SK-N-SH treated with all-trans-retinoic acid at 6 μM for 48 hours (cell line): ENCODE measurements around the gene EP400.

Source experiments
- ATAC-seq: fragments of 200-7000 bp; cut with Tn5 transposase; 3 replicates; pipeline ENCODE4 v1.9.1; 2020; ENCODE audit warnings: mild to moderate bottlenecking, moderate library complexity
- ARNTL ChIP-seq: fragments of 450-650 bp; formaldehyde crosslinking; IDR thresholded peaks from 2 replicates; pipeline ENCODE4 v1.5.0; 2020; ENCODE audit warnings: low read depth, mild to moderate bottlenecking, moderate library complexity, borderline replicate concordance
- BACH2 ChIP-seq: fragments of 250-450 bp; sonication (Bioruptor Pico); IDR thresholded peaks from 2 replicates; pipeline ENCODE4 v1.9.0; 2021; ENCODE audit warnings: mild to moderate bottlenecking, borderline replicate concordance
- CSDC2 ChIP-seq: fragments of 250-450 bp; sonication (Bioruptor Pico); IDR thresholded peaks from 2 replicates; pipeline ENCODE4 v1.5.0; 2020; ENCODE audit warnings: mild to moderate bottlenecking, moderate library complexity
- ESRRG ChIP-seq: fragments of 250-450 bp; sonication (Bioruptor Pico); IDR thresholded peaks from 2 replicates; pipeline ENCODE4 v1.6.1; 2021; ENCODE audit warnings: mild to moderate bottlenecking
- GLIS3 ChIP-seq: fragments of 250-450 bp; sonication (Bioruptor Pico); IDR thresholded peaks from 2 replicates; pipeline ENCODE4 v1.5.0; 2020; ENCODE audit warnings: mild to moderate bottlenecking, moderate library complexity
- ISL1 ChIP-seq: fragments of 250-450 bp; sonication (Bioruptor Pico); IDR thresholded peaks from 2 replicates; pipeline ENCODE4 v2.1.2; 2022; ENCODE audit warnings: mild to moderate bottlenecking, moderate library complexity
- OSR1 ChIP-seq: fragments of 250-450 bp; sonication (Bioruptor Pico); IDR thresholded peaks from 2 replicates; pipeline ENCODE4 v1.8.0; 2022; ENCODE audit warnings: moderate library complexity, mild to moderate bottlenecking, inconsistent platforms
- PPARA ChIP-seq: fragments of 250-450 bp; sonication (Bioruptor Pico); IDR thresholded peaks from 2 replicates; pipeline ENCODE4 v1.5.0; 2020; ENCODE audit warnings: mild to moderate bottlenecking, borderline replicate concordance
- RARB ChIP-seq: fragments of 250-450 bp; sonication (Bioruptor Pico); IDR thresholded peaks from 2 replicates; pipeline ENCODE4 v1.8.0; 2021; ENCODE audit warnings: mild to moderate bottlenecking, moderate library complexity
- SNAI2 ChIP-seq: fragments of 250-450 bp; sonication (Bioruptor Pico); IDR thresholded peaks from 2 replicates; pipeline ENCODE4 v1.5.0; 2020; ENCODE audit warnings: mild to moderate bottlenecking, moderate library complexity
- TCF4 ChIP-seq: fragments of 250-450 bp; sonication (Bioruptor Pico); IDR thresholded peaks from 2 replicates; pipeline ENCODE4 v1.8.0; 2021; ENCODE audit warnings: mild to moderate bottlenecking, moderate library complexity, borderline replicate concordance
- TOX ChIP-seq: fragments of 250-450 bp; sonication (Bioruptor Pico); IDR thresholded peaks from 2 replicates; pipeline ENCODE4 v1.8.0; 2021; ENCODE audit warnings: mild to moderate bottlenecking, moderate library complexity, borderline replicate concordance
- ZC3H10 ChIP-seq: fragments of 250-450 bp; sonication (Bioruptor Pico); IDR thresholded peaks from 2 replicates; pipeline ENCODE4 v1.5.1; 2021; ENCODE audit warnings: mild to moderate bottlenecking, moderate library complexity
- ZFP3 ChIP-seq: fragments of 250-450 bp; sonication (Bioruptor Pico); IDR thresholded peaks from 2 replicates; pipeline ENCODE4 v1.5.0; 2020; ENCODE audit warnings: mild to moderate bottlenecking, moderate library complexity
- ZNF565 ChIP-seq: fragments of 450-650 bp; formaldehyde crosslinking; conservative IDR thresholded peaks from 2 replicates; pipeline ENCODE4 v1.5.0; 2020; ENCODE audit warnings: low read depth, mild to moderate bottlenecking, moderate library complexity
- ZNF70 ChIP-seq: fragments of 450-650 bp; formaldehyde crosslinking; IDR thresholded peaks from 2 replicates; pipeline ENCODE4 v1.5.0; 2020; ENCODE audit warnings: mild to moderate bottlenecking, moderate library complexity
- ZNF8 ChIP-seq: fragments of 450-650 bp; formaldehyde crosslinking; IDR thresholded peaks from 2 replicates; pipeline ENCODE4 v1.5.0; 2020; ENCODE audit warnings: mild to moderate bottlenecking, moderate library complexity
- TF ChIP-seq, protein P1 (sequence below): fragments of 250-450 bp; sonication (Bioruptor Pico); IDR thresholded peaks from 2 replicates; pipeline ENCODE4 v1.5.1; 2021; ENCODE audit warnings: mild to moderate bottlenecking, moderate library complexity
- TF ChIP-seq, protein P2 (sequence below): fragments of 250-450 bp; sonication (Bioruptor Pico); IDR thresholded peaks from 2 replicates; pipeline ENCODE4 v1.8.0; 2021; ENCODE audit warnings: low read depth, mild to moderate bottlenecking, moderate library complexity, borderline replicate concordance
- TF ChIP-seq, protein P3 (sequence below): fragments of 250-450 bp; sonication (Bioruptor Pico); IDR thresholded peaks from 2 replicates; pipeline ENCODE4 v1.8.0; 2020; ENCODE audit warnings: mild to moderate bottlenecking, moderate library complexity, borderline replicate concordance
- TF ChIP-seq, protein P4 (sequence below): fragments of 250-450 bp; sonication (Bioruptor Pico); IDR thresholded peaks from 2 replicates; pipeline ENCODE4 v1.5.0; 2020; ENCODE audit warnings: mild to moderate bottlenecking, moderate library complexity
- TF ChIP-seq, protein P5 (sequence below): fragments of 250-450 bp; sonication (Bioruptor Pico); IDR thresholded peaks from 2 replicates; pipeline ENCODE4 v1.5.1; 2020; ENCODE audit warnings: low read depth, mild to moderate bottlenecking, moderate library complexity

Gene EP400

DNA sequence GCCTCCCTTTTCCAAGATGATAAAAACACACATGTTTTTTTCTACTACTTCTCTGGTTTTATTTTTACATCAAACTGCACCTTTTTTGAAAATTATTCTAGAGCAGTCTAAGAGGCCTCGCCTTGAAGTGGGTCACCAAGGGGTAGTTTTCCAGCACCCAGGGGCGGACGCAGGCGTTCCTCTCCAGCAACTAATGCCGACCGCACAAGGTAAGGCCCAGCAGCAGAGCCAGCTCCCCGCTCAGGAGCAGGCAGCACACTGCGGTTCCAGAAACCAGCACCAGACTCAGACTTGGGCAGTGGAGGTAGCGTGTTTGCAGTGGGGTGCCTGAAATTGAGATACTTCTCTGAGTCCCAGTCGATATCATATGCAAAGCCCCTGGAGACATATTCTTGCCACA is 31.6 kb downstream of the EP400 start:
- no peak for ATAC-seq
- TF ChIP-seq BACH2 (CRISPR knock-in tag) (no peak), ZNF8 (CRISPR knock-in tag) (no peak), TOX (no peak), ISL1 (CRISPR knock-in tag) (no peak), ZNF565 (no peak), CSDC2 (CRISPR knock-in tag) (no peak), ZFP3 (CRISPR knock-in tag) (no peak), ZNF70 (CRISPR knock-in tag) (no peak)
- TF ChIP-seq, protein P1, sequence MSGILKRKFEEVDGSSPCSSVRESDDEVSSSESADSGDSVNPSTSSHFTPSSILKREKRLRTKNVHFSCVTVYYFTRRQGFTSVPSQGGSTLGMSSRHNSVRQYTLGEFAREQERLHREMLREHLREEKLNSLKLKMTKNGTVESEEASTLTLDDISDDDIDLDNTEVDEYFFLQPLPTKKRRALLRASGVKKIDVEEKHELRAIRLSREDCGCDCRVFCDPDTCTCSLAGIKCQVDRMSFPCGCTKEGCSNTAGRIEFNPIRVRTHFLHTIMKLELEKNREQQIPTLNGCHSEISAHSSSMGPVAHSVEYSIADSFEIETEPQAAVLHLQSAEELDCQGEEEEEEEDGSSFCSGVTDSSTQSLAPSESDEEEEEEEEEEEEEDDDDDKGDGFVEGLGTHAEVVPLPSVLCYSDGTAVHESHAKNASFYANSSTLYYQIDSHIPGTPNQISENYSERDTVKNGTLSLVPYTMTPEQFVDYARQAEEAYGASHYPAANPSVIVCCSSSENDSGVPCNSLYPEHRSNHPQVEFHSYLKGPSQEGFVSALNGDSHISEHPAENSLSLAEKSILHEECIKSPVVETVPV (CRISPR knock-in tag): no peak

DNA sequence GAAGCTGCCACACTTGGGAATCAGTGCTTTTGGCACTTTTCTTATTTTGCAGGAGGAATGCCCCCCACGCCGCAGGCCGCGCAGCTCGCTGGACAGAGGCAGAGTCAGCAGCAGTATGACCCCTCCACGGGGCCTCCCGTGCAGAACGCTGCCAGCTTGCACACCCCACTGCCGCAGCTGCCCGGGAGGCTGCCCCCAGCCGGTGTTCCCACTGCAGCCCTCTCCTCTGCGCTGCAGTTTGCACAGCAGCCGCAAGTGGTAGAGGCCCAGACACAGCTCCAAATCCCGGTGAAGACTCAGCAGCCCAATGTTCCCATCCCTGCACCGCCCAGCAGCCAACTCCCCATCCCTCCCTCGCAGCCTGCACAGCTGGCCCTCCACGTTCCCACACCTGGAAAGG is 32.3 kb downstream of the EP400 start:
- TF ChIP-seq TOX (no peak), ARNTL (no peak), PPARA (CRISPR knock-in tag) (no peak), ISL1 (CRISPR knock-in tag) (no peak), SNAI2 (CRISPR knock-in tag) (no peak), ESRRG (CRISPR knock-in tag) (no peak), TCF4 (CRISPR knock-in tag) (no peak), ZNF70 (CRISPR knock-in tag) (no peak), ZC3H10 (CRISPR knock-in tag) (no peak), RARB (CRISPR knock-in tag) (no peak), ZNF8 (CRISPR knock-in tag) (no peak), GLIS3 (no peak), ZFP3 (CRISPR knock-in tag) (no peak), CSDC2 (CRISPR knock-in tag) (no peak), OSR1 (CRISPR knock-in tag) (no peak), ZNF565 (no peak)
- TF ChIP-seq, protein P2, sequence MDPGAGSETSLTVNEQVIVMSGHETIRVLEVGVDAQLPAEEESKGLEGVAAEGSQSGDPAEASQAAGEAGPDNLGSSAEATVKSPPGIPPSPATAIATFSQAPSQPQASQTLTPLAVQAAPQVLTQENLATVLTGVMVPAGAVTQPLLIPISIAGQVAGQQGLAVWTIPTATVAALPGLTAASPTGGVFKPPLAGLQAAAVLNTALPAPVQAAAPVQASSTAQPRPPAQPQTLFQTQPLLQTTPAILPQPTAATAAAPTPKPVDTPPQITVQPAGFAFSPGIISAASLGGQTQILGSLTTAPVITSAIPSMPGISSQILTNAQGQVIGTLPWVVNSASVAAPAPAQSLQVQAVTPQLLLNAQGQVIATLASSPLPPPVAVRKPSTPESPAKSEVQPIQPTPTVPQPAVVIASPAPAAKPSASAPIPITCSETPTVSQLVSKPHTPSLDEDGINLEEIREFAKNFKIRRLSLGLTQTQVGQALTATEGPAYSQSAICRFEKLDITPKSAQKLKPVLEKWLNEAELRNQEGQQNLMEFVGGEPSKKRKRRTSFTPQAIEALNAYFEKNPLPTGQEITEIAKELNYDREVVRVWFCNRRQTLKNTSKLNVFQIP (CRISPR knock-in tag): no peak
- TF ChIP-seq, protein P3, sequence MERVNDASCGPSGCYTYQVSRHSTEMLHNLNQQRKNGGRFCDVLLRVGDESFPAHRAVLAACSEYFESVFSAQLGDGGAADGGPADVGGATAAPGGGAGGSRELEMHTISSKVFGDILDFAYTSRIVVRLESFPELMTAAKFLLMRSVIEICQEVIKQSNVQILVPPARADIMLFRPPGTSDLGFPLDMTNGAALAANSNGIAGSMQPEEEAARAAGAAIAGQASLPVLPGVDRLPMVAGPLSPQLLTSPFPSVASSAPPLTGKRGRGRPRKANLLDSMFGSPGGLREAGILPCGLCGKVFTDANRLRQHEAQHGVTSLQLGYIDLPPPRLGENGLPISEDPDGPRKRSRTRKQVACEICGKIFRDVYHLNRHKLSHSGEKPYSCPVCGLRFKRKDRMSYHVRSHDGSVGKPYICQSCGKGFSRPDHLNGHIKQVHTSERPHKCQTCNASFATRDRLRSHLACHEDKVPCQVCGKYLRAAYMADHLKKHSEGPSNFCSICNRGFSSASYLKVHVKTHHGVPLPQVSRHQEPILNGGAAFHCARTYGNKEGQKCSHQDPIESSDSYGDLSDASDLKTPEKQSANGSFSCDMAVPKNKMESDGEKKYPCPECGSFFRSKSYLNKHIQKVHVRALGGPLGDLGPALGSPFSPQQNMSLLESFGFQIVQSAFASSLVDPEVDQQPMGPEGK: no peak
- no peak for ATAC-seq

DNA sequence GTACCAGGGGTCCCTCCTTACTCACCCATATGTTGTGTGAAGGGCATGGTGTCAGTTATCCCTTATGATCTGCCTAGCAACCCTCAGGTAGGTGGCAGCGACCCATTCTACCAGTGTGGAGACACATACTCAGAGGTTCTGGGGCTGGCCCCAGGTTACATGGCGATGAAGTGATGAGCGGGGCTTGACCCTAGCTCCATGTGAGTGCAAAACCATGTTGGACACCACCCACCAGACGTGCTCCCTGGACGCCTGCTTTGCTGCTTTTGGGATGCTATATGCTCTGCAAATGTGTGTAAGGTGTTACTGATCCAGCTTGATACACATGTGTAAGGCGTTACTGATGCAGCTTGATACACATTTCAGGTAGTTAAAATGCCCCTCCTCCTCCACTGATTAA is 33.3 kb downstream of the EP400 start:
- no peak for ATAC-seq

DNA sequence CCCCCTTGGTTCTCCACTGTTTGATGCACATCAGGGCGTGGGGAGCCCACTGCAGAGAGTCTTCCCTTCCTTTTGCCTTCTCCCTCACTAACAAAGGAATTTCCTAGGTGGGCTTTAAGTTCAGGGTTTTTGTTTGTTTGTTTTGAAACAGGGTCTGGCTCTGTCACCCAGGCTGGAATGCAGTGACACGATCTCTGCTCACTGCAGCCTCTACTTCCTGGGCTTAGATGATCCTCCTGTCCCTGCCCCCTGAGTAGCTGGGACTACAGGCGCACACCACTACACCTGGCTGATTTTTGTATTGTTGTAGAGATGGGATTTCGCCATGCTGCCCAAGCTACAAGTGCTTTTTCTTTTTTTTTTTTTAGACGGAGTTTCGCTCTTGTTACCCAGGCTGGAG is 33.8 kb downstream of the EP400 start:
- no peak for TF ChIP-seq ESRRG (CRISPR knock-in tag)
- TF ChIP-seq, protein P4, sequence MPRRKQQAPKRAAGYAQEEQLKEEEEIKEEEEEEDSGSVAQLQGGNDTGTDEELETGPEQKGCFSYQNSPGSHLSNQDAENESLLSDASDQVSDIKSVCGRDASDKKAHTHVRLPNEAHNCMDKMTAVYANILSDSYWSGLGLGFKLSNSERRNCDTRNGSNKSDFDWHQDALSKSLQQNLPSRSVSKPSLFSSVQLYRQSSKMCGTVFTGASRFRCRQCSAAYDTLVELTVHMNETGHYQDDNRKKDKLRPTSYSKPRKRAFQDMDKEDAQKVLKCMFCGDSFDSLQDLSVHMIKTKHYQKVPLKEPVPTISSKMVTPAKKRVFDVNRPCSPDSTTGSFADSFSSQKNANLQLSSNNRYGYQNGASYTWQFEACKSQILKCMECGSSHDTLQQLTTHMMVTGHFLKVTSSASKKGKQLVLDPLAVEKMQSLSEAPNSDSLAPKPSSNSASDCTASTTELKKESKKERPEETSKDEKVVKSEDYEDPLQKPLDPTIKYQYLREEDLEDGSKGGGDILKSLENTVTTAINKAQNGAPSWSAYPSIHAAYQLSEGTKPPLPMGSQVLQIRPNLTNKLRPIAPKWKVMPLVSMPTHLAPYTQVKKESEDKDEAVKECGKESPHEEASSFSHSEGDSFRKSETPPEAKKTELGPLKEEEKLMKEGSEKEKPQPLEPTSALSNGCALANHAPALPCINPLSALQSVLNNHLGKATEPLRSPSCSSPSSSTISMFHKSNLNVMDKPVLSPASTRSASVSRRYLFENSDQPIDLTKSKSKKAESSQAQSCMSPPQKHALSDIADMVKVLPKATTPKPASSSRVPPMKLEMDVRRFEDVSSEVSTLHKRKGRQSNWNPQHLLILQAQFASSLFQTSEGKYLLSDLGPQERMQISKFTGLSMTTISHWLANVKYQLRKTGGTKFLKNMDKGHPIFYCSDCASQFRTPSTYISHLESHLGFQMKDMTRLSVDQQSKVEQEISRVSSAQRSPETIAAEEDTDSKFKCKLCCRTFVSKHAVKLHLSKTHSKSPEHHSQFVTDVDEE (CRISPR knock-in tag): no peak
- no peak for TF ChIP-seq ZC3H10 (CRISPR knock-in tag)
- TF ChIP-seq GLIS3: no peak
- ATAC-seq: no peak

More for the DNA sequence above, 33.3 kb downstream of the EP400 start:
- TF ChIP-seq PPARA (CRISPR knock-in tag) (no peak), ZFP3 (CRISPR knock-in tag) (no peak), TOX (no peak), ISL1 (CRISPR knock-in tag) (no peak), OSR1 (CRISPR knock-in tag) (no peak), ZNF8 (CRISPR knock-in tag) (no peak)
- TF ChIP-seq, protein P5, sequence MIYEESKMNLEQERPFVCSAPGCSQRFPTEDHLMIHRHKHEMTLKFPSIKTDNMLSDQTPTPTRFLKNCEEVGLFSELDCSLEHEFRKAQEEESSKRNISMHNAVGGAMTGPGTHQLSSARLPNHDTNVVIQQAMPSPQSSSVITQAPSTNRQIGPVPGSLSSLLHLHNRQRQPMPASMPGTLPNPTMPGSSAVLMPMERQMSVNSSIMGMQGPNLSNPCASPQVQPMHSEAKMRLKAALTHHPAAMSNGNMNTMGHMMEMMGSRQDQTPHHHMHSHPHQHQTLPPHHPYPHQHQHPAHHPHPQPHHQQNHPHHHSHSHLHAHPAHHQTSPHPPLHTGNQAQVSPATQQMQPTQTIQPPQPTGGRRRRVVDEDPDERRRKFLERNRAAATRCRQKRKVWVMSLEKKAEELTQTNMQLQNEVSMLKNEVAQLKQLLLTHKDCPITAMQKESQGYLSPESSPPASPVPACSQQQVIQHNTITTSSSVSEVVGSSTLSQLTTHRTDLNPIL: no peak
